HUES48 (cell line): ENCODE results near the gene COL8A2.
A peak's percentile ranks its signal among the peaks of the same experiment; 100 is the strongest.

Experiments
- H3K27ac ChIP-seq: one replicate; pipeline ENCODE4 v1.7.0; 2013; ENCODE audit warnings: low read depth, low read length, inconsistent platforms
- H3K27me3 ChIP-seq: 2 replicates; pipeline ENCODE4 v1.6.1; 2013; ENCODE audit warnings: mild to moderate bottlenecking, low read length; ENCODE audit not compliant: control insufficient read depth, insufficient read depth
- H3K36me3 ChIP-seq: 2 replicates; pipeline ENCODE4 v1.6.1; 2013; ENCODE audit warnings: low read length; ENCODE audit not compliant: control insufficient read depth, insufficient read depth
- H3K4me1 ChIP-seq: 2 replicates; pipeline ENCODE4 v1.6.1; 2013; ENCODE audit warnings: mild to moderate bottlenecking, low read length; ENCODE audit not compliant: control insufficient read depth, insufficient read depth
- H3K4me3 ChIP-seq: 2 replicates; pipeline ENCODE4 v1.5.1; 2013; ENCODE audit warnings: mild to moderate bottlenecking, low read depth, low read length
- H3K9ac ChIP-seq: 2 replicates; pipeline ENCODE4 v1.6.1; 2013; ENCODE audit warnings: mild to moderate bottlenecking, low read depth, low read length, moderate library complexity
- H3K9me3 ChIP-seq: 2 replicates; pipeline ENCODE4 v1.6.1; 2013; ENCODE audit warnings: low read length; ENCODE audit not compliant: control insufficient read depth, insufficient read depth

The COL8A2 gene

DNA sequence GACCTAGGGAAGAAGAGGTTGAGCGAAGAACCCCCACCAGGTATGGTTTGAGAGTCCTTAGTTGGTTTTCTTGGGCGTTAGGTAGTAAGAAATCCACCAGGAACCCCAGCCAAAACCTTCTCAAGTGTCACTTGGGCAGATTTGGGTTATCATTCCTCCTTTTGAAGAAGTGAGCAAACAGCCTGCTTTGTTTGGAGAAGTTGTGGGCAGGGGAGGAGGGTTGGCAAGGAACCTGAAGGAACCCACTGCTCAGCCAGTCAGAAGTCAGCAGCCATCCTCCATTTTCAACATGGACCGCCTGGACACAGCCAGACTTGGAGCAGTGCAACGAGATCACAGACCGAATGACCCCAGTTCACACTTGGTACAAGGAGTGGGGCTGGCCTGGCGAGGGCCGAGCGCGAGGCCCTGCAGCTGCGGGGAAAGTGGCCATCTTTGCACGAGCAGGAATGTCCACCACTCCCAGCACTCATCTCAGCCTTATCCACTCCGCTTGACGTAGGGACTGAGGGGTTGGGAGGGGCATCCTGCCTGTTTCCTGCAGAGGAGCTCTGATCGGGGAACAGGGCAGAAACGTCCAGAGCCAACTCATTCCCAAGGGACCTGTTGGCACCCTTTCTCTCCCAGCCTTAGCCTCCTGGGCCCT is 29.1 kb downstream of the COL8A2 start:
- Histone ChIP-seq H3K27ac (no peak overlapping the region), H3K36me3 (peaks cover 53% of the 10 kb centered on the region), H3K9ac (no peak overlapping the region), H3K4me1 (peaks cover 7% of the 10 kb centered on the region; the same call in 1 of the 2 replicates), H3K9me3 (no peaks in the 10 kb centered on the region), H3K27me3 (no peaks in the 10 kb centered on the region), H3K4me3 (no peak overlapping the region)

DNA sequence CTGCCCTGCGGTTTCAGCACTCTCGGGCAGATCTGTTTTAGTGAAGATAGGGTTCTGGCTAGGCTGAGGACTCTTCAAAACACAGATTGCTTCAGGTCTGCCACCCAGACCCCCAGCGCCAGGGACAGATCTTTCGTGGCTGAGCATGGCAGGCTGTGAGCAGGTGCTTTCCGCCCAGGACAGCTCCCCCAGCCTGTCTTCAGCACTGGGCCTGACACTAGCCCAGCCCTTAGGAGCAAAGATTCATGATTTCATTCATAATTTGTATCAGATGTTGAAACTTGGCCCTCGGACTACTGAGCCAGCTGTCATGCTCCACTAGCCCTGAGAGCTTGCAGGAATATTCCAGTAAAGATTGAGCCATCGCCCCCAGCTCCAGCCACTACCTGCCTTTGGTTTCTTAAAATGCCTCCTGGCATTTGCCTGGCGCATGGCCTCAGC is 30.4 kb downstream of the COL8A2 start:
- H3K36me3 ChIP-seq, result peaks cover 59% of the 10 kb centered on the region
- no peak overlapping the region for H3K4me3 ChIP-seq
- H3K27me3 ChIP-seq, result no peaks in the 10 kb centered on the region
- peaks cover 12% of the 10 kb centered on the region; the same call in 1 of the 2 replicates for H3K4me1 ChIP-seq
- H3K27ac ChIP-seq, result no peak overlapping the region
- no peak overlapping the region for H3K9ac ChIP-seq
- no peaks in the 10 kb centered on the region for H3K9me3 ChIP-seq

DNA sequence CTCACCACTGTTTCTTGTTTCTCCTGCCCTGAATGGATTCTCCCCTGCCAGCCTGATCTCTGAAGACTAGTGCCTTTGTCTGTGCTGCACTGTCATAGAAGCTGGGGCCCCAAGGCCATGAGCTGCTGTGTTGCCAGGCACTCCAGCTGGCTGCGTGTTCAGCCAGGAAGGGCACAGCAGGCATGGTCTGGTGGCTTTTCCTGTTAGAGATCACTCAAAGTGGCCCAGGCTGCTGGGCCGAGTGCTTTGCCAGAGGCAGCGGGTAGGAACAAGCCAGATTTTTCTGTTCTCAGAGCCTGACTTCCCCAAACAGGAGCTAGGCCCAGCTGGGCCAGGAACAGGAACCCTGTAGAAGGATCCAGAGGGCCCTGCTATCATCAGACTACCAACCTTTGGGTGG is 31.1 kb downstream of the COL8A2 start:
- H3K4me1 ChIP-seq, result peaks cover 12% of the 10 kb centered on the region; the same call in 1 of the 2 replicates
- H3K27ac ChIP-seq, result no peak overlapping the region
- H3K27me3 ChIP-seq, result no peaks in the 10 kb centered on the region
- H3K9ac ChIP-seq, result no peak overlapping the region
- no peak overlapping the region for H3K4me3 ChIP-seq
- no peaks in the 10 kb centered on the region for H3K9me3 ChIP-seq
- H3K36me3 ChIP-seq, result peaks cover 59% of the 10 kb centered on the region

DNA sequence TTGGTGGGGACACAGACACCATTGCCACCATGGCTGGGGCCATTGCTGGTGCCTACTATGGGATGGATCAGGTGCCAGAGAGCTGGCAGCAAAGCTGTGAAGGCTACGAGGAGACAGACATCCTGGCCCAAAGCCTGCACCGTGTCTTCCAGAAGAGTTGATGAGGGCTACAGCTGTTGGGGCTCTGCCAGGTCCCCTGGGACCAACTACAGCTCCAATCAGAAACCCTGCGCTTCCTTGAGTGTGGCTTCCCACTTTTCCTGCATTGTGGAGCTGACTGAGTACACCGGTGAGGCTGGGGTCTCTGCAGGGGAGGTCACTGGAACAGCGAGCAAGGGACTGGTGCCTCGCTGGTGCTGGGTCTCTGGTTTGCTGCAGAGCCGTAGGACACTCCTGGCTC is 31.8 kb downstream of the COL8A2 start:
- Histone ChIP-seq H3K9ac (no peak overlapping the region), H3K4me3 (no peak overlapping the region), H3K4me1 (peaks cover 15% of the 10 kb centered on the region; the same call in 1 of the 2 replicates), H3K9me3 (no peaks in the 10 kb centered on the region), H3K27ac (no peak overlapping the region), H3K27me3 (no peaks in the 10 kb centered on the region), H3K36me3 (peaks cover 59% of the 10 kb centered on the region)

DNA sequence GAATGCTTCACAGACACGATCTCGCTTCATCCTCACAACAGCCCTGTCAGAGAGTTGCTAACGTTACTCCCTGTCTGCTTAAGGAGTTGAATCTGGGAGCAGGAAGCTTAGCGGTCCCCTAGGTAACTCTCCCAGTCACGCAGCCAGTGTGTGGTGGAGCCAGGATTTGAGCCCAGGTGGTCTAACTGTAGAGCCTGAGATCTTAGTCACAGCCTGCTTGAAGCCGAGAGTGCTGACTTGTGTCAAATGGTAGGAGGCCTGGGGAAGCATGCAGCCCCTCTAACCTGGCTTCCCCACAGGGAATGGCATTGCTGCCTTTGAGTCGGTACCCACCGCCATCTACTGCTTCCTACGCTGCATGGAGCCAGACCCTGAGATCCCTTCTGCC is 32.2 kb downstream of the COL8A2 start:
- Histone ChIP-seq H3K9me3 (no peaks in the 10 kb centered on the region), H3K27me3 (no peaks in the 10 kb centered on the region), H3K27ac (no peak overlapping the region), H3K9ac (no peak overlapping the region), H3K4me1 (peaks cover 16% of the 10 kb centered on the region; the same call in 1 of the 2 replicates), H3K4me3 (no peak overlapping the region), H3K36me3 (peaks cover 59% of the 10 kb centered on the region)

DNA sequence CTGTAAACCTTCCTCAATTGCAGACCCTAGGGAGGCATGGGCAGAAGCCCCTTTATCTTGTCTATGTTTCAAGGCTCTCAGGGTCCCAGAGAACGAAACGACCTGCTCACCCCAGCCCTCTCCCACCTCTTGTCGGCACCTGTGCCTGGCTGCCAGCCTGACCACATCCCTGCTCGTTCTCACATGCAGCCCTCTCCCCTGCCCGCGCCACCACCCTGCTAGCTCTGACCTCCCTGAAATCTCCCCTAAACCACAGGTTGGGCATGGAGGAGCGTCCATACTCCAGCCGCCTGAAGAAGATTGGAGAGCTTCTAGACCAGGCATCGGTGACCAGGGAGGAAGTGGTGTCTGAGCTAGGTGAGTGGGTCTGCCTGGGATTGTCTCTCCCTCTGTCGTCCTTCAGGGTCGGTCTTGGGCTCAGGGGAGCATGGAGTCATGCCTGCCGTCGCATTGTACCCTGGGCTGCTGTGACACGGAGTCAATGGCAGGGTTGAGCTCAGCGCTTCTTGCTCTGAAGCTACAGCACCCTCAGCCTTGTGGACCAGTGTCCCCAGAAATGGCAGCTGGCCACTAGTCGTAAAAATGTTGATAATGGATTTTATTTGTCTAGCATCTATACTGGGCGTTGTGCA is 32.7 kb downstream of the COL8A2 start:
- Histone ChIP-seq H3K9ac (no peak overlapping the region), H3K27ac (no peak overlapping the region), H3K4me1 (peaks cover 11% of the 10 kb centered on the region; the same call in 1 of the 2 replicates), H3K9me3 (no peaks in the 10 kb centered on the region), H3K36me3 (peaks cover 59% of the 10 kb centered on the region), H3K4me3 (no peak overlapping the region), H3K27me3 (no peaks in the 10 kb centered on the region)

DNA sequence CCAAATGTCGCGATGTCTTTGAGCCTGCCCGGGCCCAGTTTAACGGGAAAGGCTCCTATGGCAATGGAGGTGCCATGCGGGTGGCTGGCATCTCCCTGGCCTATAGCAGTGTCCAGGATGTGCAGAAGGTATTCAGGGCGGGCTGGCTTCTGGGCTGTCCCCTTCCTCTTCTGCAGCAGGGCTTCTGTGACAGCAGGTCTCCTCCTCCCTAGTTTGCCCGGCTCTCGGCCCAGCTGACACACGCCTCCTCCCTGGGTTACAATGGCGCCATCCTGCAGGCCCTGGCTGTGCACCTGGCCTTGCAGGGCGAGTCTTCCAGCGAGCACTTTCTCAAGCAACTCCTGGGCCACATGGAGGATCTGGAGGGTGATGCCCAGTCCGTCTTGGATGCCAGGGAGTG is 33.3 kb downstream of the COL8A2 start:
- H3K36me3 ChIP-seq, result peaks cover 59% of the 10 kb centered on the region
- no peak overlapping the region for H3K4me3 ChIP-seq
- H3K27me3 ChIP-seq, result no peaks in the 10 kb centered on the region
- no peak overlapping the region for H3K9ac ChIP-seq
- no peaks in the 10 kb centered on the region for H3K9me3 ChIP-seq
- no peak overlapping the region for H3K27ac ChIP-seq
- peaks cover 9% of the 10 kb centered on the region; the same call in 1 of the 2 replicates for H3K4me1 ChIP-seq

DNA sequence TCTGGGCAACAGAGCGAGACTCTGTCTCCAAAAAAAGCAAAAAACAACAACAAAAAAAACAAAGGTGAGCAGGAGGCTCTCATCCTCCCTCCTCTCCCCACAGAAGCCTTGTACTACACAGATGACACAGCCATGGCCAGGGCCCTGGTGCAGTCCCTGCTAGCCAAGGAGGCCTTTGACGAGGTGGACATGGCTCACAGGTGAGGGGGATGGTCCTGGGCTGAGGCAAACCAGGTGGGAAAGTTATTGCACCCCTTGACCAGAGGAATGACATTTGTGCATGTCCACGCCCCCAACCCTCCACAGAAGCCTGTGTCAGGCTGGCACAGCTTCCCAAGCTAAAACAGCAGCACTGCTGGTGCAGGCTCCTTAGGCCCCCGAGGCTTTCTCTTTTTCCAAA is 33.9 kb downstream of the COL8A2 start:
- Histone ChIP-seq H3K4me1 (peaks cover 9% of the 10 kb centered on the region; the same call in 1 of the 2 replicates), H3K4me3 (no peak overlapping the region), H3K27ac (no peak overlapping the region), H3K9ac (no peak overlapping the region), H3K27me3 (no peaks in the 10 kb centered on the region), H3K9me3 (no peaks in the 10 kb centered on the region), H3K36me3 (peaks cover 58% of the 10 kb centered on the region)

DNA sequence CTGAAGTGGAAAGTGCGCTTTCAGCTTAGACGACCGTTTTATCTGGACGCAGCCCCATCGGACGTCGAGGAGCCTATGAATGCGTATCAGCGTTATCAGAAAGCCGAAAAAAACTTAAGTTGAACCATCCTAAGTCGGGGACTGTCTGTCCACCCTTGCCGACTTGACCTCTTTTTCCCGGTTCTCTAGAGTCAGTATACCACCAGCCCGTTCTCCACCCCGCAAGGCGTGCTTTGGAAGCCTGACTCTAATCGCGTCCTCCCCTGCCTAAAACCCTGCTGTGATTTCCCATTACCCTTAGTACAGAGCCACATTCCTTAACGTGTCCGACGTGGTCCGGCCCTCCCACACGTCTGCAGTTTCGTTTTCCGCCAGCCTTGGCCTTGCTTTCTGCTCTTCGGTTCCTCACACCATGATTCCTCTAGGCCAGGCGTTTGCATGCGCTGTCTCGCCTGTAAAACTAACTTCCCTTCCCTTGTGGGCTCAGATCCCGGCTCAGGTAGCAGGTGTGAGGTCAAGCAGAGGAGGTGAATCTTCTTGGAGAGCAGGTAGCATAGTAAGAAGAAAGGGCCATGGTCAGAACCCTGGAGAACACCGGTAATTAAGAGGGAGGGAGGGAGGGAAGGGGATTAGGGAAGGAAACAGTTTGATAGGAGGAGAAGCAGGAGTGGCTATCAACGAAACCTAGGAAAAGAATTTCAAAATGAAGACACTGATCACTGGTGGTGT is 35.5 kb downstream of the COL8A2 start:
- Histone ChIP-seq H3K27me3 (no peaks in the 10 kb centered on the region; the same call in 1 of the 2 replicates), H3K36me3 (peaks cover 42% of the 10 kb centered on the region), H3K9ac (peak overlapping the region; percentile 71), H3K9me3 (no peaks in the 10 kb centered on the region), H3K4me1 (peaks cover 9% of the 10 kb centered on the region; the same call in 1 of the 2 replicates), H3K27ac (peak overlapping the region; percentile 29), H3K4me3 (peak overlapping the region; percentile 93)

DNA sequence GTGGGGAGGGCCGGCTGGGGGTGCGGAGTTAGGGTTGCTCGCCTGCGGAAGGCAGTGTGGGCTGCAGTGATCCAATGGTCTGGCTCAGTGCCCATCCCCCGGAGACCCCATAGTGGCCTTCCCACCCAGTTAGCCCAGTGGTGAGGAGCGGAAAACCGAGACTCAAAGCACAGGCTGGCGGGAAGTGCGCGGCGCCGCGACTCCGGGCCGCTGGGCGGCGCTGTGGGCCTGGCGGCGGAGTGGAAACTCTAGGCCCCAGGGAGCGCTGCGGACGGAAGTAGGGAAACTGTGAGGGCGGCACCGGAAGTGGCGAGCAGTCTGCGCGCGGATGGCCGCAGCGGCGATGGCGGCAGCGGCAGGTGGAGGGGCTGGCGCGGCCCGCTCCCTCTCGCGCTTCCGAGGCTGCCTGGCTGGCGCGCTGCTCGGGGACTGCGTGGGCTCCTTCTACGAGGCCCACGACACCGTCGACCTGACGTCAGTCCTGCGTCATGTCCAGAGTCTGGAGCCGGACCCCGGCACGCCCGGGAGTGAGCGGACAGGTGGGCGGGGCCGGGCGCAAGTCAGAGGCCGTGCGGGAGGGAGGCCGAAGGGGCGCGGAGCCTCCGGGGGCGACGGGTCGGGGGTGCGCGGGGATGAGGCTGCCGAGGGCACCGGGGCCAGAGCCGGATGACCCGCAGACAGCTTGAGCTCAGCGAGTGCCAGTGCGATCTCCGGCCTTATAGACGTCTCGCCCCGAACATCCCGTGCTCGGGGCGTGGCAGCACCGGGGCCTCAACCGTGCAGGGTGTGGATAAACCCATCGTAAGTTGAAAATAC is 36.2 kb downstream of the COL8A2 start, which contains the start of gene ADPRS:
TSS of gene ADPRS (plus strand) at position 316 of the 816 bp plus-strand sequence. CDS start at position 329, 13 bp downstream.
- no peaks in the 10 kb centered on the region for H3K9me3 ChIP-seq
- peak within 1 kb of the TSS; percentile 74 for H3K27ac ChIP-seq
- no peaks in the 10 kb centered on the region; the same call in 1 of the 2 replicates for H3K27me3 ChIP-seq

More for the DNA sequence above, 36.2 kb downstream of the COL8A2 start, which contains the start of gene ADPRS:
- Histone ChIP-seq H3K4me3 (peak within 1 kb of the TSS; percentile 93), H3K36me3 (peaks cover 34% of the 10 kb centered on the region), H3K9ac (peak within 1 kb of the TSS; percentile 71), H3K4me1 (peaks cover 9% of the 10 kb centered on the region; the same call in 1 of the 2 replicates)
